CD14-positive monocyte (primary cell): ENCODE measurements around the gene FBXO48. TPM values are rescaled to one million over a fixed set of nuclear protein-coding genes. Genes with fewer than 3 reads are reported as not detected.

Experiments
- DNase-seq, 3 donors: peaks; one replicate each; pipeline ENCODE4 v3.0.0-alpha.2; 2011 to 2022
- H2AFZ ChIP-seq: 2 replicates; pipeline ENCODE4 v1.6.0; 2012; ENCODE audit warnings: mild to moderate bottlenecking, low read depth, low read length, inconsistent platforms; ENCODE audit not compliant: insufficient read depth, poor library complexity, severe bottlenecking
- H3K27ac ChIP-seq, 2 donors: 1 replicate in 1 of 2; 2 replicates in 1 of 2; pipeline ENCODE4 v1.5.1; 2012 to 2013; ENCODE audit warnings: low read length in 2 of 2, control low read depth in 1 of 2, inconsistent platforms in 1 of 2, low read depth in 1 of 2, mild to moderate bottlenecking in 1 of 2
- H3K27me3 ChIP-seq, 2 donors: one replicate each; pipeline versions ENCODE4 v1.6.0 to v1.6.1; 2011 to 2013; ENCODE audit warnings: low read length in 2 of 2; ENCODE audit not compliant: control insufficient read depth in 2 of 2, insufficient read depth in 2 of 2
- H3K36me3 ChIP-seq, 2 donors: replicated peaks in 1 of 2; 1 replicate in 1 of 2; 2 replicates in 1 of 2; pipeline versions ENCODE4 v1.5.1 to v1.6.1; 2012 to 2013; ENCODE audit warnings: low read length in 2 of 2, control low read depth in 1 of 2, inconsistent platforms in 1 of 2, mild to moderate bottlenecking in 1 of 2; ENCODE audit not compliant: insufficient read depth in 2 of 2, control insufficient read depth in 1 of 2
- H3K4me1 ChIP-seq, 2 donors: 1 replicate in 1 of 2; 2 replicates in 1 of 2; pipeline versions ENCODE4 v1.5.1 to v1.6.1; 2012 to 2013; ENCODE audit warnings: low read length in 2 of 2, control low read depth in 1 of 2, inconsistent platforms in 1 of 2, mild to moderate bottlenecking in 1 of 2, moderate library complexity in 1 of 2; ENCODE audit not compliant: insufficient read depth in 2 of 2, control insufficient read depth in 1 of 2
- H3K4me2 ChIP-seq: replicated peaks from 2 replicates; pipeline ENCODE3; 2012; ENCODE audit warnings: low read length, moderate library complexity, mild to moderate bottlenecking; ENCODE audit not compliant: poor library complexity, severe bottlenecking; ENCODE audit errors: extremely low read depth
- H3K4me3 ChIP-seq, 3 experiments: fragments of 200-600 bp in 1 of 3; sonication (generic) in 1 of 3; replicated peaks in 1 of 3; 1 replicate in 2 of 3; 2 replicates in 1 of 3; pipeline ENCODE4 v1.5.1; 2011 to 2013; ENCODE audit warnings: low read length in 3 of 3, mild to moderate bottlenecking in 3 of 3, control low read depth in 2 of 3, low read depth in 2 of 3, inconsistent platforms in 1 of 3, moderate library complexity in 1 of 3
- H3K79me2 ChIP-seq: 2 replicates; pipeline ENCODE4 v1.6.0; 2012; ENCODE audit warnings: mild to moderate bottlenecking, control low read depth, inconsistent platforms, low read length, moderate library complexity; ENCODE audit not compliant: insufficient read depth
- H3K9ac ChIP-seq: 2 replicates; pipeline ENCODE4 v1.6.0; 2017; ENCODE audit warnings: low read length, mild to moderate bottlenecking; ENCODE audit not compliant: insufficient read depth, poor library complexity, severe bottlenecking
- H3K9me3 ChIP-seq, 2 donors: replicated peaks in 1 of 2; 1 replicate in 1 of 2; 2 replicates in 1 of 2; pipeline versions ENCODE4 v1.5.1 to v1.6.1; 2012 to 2013; ENCODE audit warnings: low read length in 2 of 2, control low read depth in 1 of 2; ENCODE audit not compliant: control insufficient read depth in 1 of 2, insufficient read depth in 1 of 2
- H4K20me1 ChIP-seq: 2 replicates; pipeline ENCODE4 v1.6.0; 2012; ENCODE audit warnings: mild to moderate bottlenecking, low read length, control low read depth, moderate library complexity; ENCODE audit not compliant: insufficient read depth
- H3K27ac Mint-ChIP-seq, 7 donors: one replicate each; pipeline ENCODE4 v1.8.0; 2020; ENCODE audit warnings: mild to moderate bottlenecking in 7 of 7, mixed read lengths in 7 of 7, moderate library complexity in 6 of 7, inconsistent platforms in 2 of 7
- H3K27me3 Mint-ChIP-seq, 3 donors: one replicate each; pipeline ENCODE4 v1.8.0; 2021 to 2022; ENCODE audit warnings: low read depth in 3 of 3, mild to moderate bottlenecking in 3 of 3, mixed read lengths in 3 of 3, moderate library complexity in 3 of 3, inconsistent platforms in 1 of 3
- H3K36me3 Mint-ChIP-seq, 2 donors: one replicate each; pipeline ENCODE4 v1.8.0; 2020; ENCODE audit warnings: mixed read lengths in 2 of 2, inconsistent platforms in 1 of 2, mild to moderate bottlenecking in 1 of 2
- H3K4me1 Mint-ChIP-seq: one replicate; pipeline ENCODE4 v1.8.0; 2020; ENCODE audit warnings: mild to moderate bottlenecking, mixed read lengths
- H3K4me3 Mint-ChIP-seq, 2 donors: one replicate each; pipeline ENCODE4 v1.8.0; 2020; ENCODE audit warnings: mild to moderate bottlenecking in 2 of 2, mixed read lengths in 2 of 2, moderate library complexity in 1 of 2
- H3K9me3 Mint-ChIP-seq, 7 donors: one replicate each; pipeline ENCODE4 v1.8.0; 2020 to 2022; ENCODE audit warnings: mixed read lengths in 7 of 7, mild to moderate bottlenecking in 6 of 7, moderate library complexity in 6 of 7, inconsistent platforms in 2 of 7
- CTCF ChIP-seq: fragments of 200-600 bp; IDR thresholded peaks from one replicate; pipeline ENCODE4 v1.8.0; 2022; ENCODE audit warnings: antibody characterized with exemption, mild to moderate bottlenecking
- WGBS: methylation state at CpG from one replicate; pipeline ENCODE4 v1.1.5; 2013; ENCODE audit warnings: missing lambda C conversion rate; ENCODE audit not compliant: insufficient coverage; 5-methylcytosine and 5-hydroxymethylcytosine counted together
- intact Hi-C, 2 donors: fragments of 100-400 bp; cut with micrococcal nuclease; formaldehyde crosslinking; loops; one replicate each; pipeline versions ENCODE4 v1.15.0 to v1.15.1; 2023
- polyA plus RNA-seq, 3 donors: library from polyadenylated mRNA; depleted of rRNA in 1 of 3; unstranded in 2 of 3; stranded (reverse) in 1 of 3; fragments of 300-500 nt in 2 of 3; fragments of >200 nt in 1 of 3; fragmentation: Illumina TruSeq in 2 of 3; gene quantifications; 1 replicate in 2 of 3; 2 replicates in 1 of 3; pipeline ENCODE4 v1.2.3, GENCODE V29; 2012 to 2021

The FBXO48 gene
- polyA plus RNA-seq, 3 donors = 0.08 to 0.85 (median 0.31) TPM

GRCh38 chr2:68415521-68415920 is 51.6 kb downstream of the FBXO48 start:
- H3K9ac ChIP-seq = no peak overlapping the region
- H3K9me3 Mint-ChIP-seq = peaks cover 0 to 3% (median 0%) of the 10 kb centered on the region in 7 donors
- H3K27ac Mint-ChIP-seq = no peak overlapping the region
- peaks cover 42 to 45% of the 10 kb centered on the region in 2 donors for H3K4me1 ChIP-seq
- H3K27ac ChIP-seq = no peak overlapping the region
- no peaks in the 10 kb centered on the region for H3K27me3 ChIP-seq
- H2AFZ ChIP-seq = no peak overlapping the region
- no peaks in the 10 kb centered on the region for H3K36me3 Mint-ChIP-seq
- no peaks in the 10 kb centered on the region for H3K9me3 ChIP-seq
- no peak overlapping the region for H3K4me3 ChIP-seq
- no peak overlapping the region for H3K4me3 Mint-ChIP-seq
- H3K4me2 ChIP-seq = no peak overlapping the region
- no peaks in the 10 kb centered on the region for H4K20me1 ChIP-seq
- intact Hi-C loops = no loop called here
- TF ChIP-seq CTCF = no peak
- H3K36me3 ChIP-seq = no peaks in the 10 kb centered on the region
- H3K27me3 Mint-ChIP-seq = peaks cover 0 to 2% (median 0%) of the 10 kb centered on the region in 3 donors
- no peak for DNase-seq
- no peaks in the 10 kb centered on the region for H3K79me2 ChIP-seq
- H3K4me1 Mint-ChIP-seq = peaks cover 58% of the 10 kb centered on the region

GRCh38 chr2:68414876-68415275 is 52.2 kb downstream of the FBXO48 start:
- intact Hi-C loops = no loop called here
- TF ChIP-seq CTCF = no peak
- Histone ChIP-seq H2AFZ (no peak overlapping the region), H3K36me3 (no peaks in the 10 kb centered on the region), H3K27me3 (no peaks in the 10 kb centered on the region), H3K4me1 (peaks cover 38% of the 10 kb centered on the region in 2 donors), H3K79me2 (no peaks in the 10 kb centered on the region), H3K4me2 (no peak overlapping the region), H4K20me1 (no peaks in the 10 kb centered on the region), H3K27ac (no peak overlapping the region), H3K9me3 (no peaks in the 10 kb centered on the region), H3K4me3 (no peak overlapping the region), H3K9ac (no peak overlapping the region)
- H3K4me3 Mint-ChIP-seq = no peak overlapping the region
- H3K9me3 Mint-ChIP-seq = peaks cover 0 to 3% (median 0%) of the 10 kb centered on the region in 7 donors
- H3K27ac Mint-ChIP-seq = no peak overlapping the region
- H3K36me3 Mint-ChIP-seq = no peaks in the 10 kb centered on the region
- H3K4me1 Mint-ChIP-seq = peaks cover 55% of the 10 kb centered on the region
- no peak for DNase-seq
- WGBS = 81% methylated on average over 2 of the region's 3 CpGs
- H3K27me3 Mint-ChIP-seq = peaks cover 0 to 2% (median 0%) of the 10 kb centered on the region in 3 donors
